ENCODE data around the gene STK38. TPM values are rescaled to one million over a fixed set of nuclear protein-coding genes. Genes with fewer than 3 reads are reported as not detected.

The STK38 gene
- total and polyA plus RNA-seq, 2 of the 4 experiments (the other 2 are of a cell fraction) = 10.6 to 19.7 TPM

- DNase-seq (no peak), ATAC-seq (ENCODE audit: low read depth) (no peak)
- H2BK15ac ChIP-seq (ENCODE audit: low read depth, low read length) = no peak overlapping the region
- no peak overlapping the region for H2AK5ac ChIP-seq (ENCODE audit: low read depth, low read length)
- TF ChIP-seq RFX5 (IDR thresholded peaks at IDR 0.05; ENCODE audit: low read depth, low read length) (no peak), RCOR1 (IDR thresholded peaks at IDR 0.05; ENCODE audit: insufficient replicate concordance, low read length) (no peak), BHLHE40 (IDR thresholded peaks at IDR 0.05; ENCODE audit: low read depth, low read length) (no peak), CHD1 (IDR thresholded peaks at IDR 0.05; ENCODE audit: low read depth, low read length) (no peak), MXI1 (IDR thresholded peaks at IDR 0.05; ENCODE audit: borderline replicate concordance, low read depth, low read length) (no peak), CEBPB (IDR thresholded peaks at IDR 0.05; ENCODE audit: low read depth, low read length) (no peak), RAD21 (IDR thresholded peaks at IDR 0.05; ENCODE audit: low read length) (no peak), POLR2A (IDR thresholded peaks at IDR 0.05; ENCODE audit: low read depth, low read length) (no peak), SMC3 (IDR thresholded peaks at IDR 0.05; ENCODE audit: low read depth, low read length) (no peak)
- POLR2A ChIA-PET (ENCODE audit: unreplicated experiment) = no interaction called here
- H3K27me3 ChIP-seq (ENCODE audit: control insufficient read depth, insufficient read depth, low read length) = no peaks in the 10 kb centered on the region
- intact Hi-C loops (cut with micrococcal nuclease) (no loop called here), in situ Hi-C loops (cut with MboI; ENCODE audit: low sequenced_read_pairs) (no loop called here), dilution Hi-C loops (cut with HindIII; ENCODE audit: low sequenced_read_pairs, unreplicated experiment) (no loop called here)
- WGBS, 2 experiments (ENCODE audit: extremely low coverage in 2 of 2, insufficient read length in 1 of 2) = no CpG with 5 or more reads among the region's 4 CpGs
- H3K36me3 ChIP-seq (ENCODE audit: control insufficient read depth, insufficient read depth, low read length) = peaks cover 17% of the 10 kb centered on the region
- H3K27ac ChIP-seq (ENCODE audit: insufficient read depth, low read length) = no peak overlapping the region
- H3K4me3 ChIP-seq (ENCODE audit: insufficient read depth, low read depth, low read length) = no peak overlapping the region
- H4K5ac ChIP-seq (ENCODE audit: low read depth, low read length) = no peak overlapping the region
- no peak overlapping the region for H2BK5ac ChIP-seq (ENCODE audit: low read depth, low read length, poor library complexity, severe bottlenecking)
- H2AFZ ChIP-seq (replicated peaks; ENCODE audit: low read length, poor library complexity) = no peak overlapping the region
- no peak overlapping the region for H2BK20ac ChIP-seq (ENCODE audit: low read depth, low read length)
- H3K4me1 ChIP-seq (ENCODE audit: control insufficient read depth, insufficient read depth, low read length) = no peaks in the 10 kb centered on the region
- CTCF ChIA-PET = no interaction called here
- no peak overlapping the region for H3K23ac ChIP-seq (ENCODE audit: low read depth, low read length)
- H3K9ac ChIP-seq (ENCODE audit: low read depth, low read length) = no peak overlapping the region
- peaks cover 7% of the 10 kb centered on the region; the same call in 1 of the 2 replicates for H3K9me1 ChIP-seq (ENCODE audit: insufficient read depth, low read length)
- BruUV-seq (replicated peaks) = no TSS peak
- H3K79me1 ChIP-seq (ENCODE audit: low read depth in 1 of 2, low read length in 2 of 2) = peaks cover 3 to 7% of the 10 kb centered on the region in 2 experiments; a peak in 2 of 4 replicates
- H3K4me2 ChIP-seq (ENCODE audit: low read depth, low read length) = no peak overlapping the region
- H4K20me1 ChIP-seq (ENCODE audit: insufficient read depth, low read length) = no peaks in the 10 kb centered on the region
- H2BK120ac ChIP-seq (ENCODE audit: low read depth, low read length) = no peak overlapping the region
- no peak overlapping the region for H3K4ac ChIP-seq (ENCODE audit: low read depth, low read length)
- H3K56ac ChIP-seq (ENCODE audit: extremely low read depth, insufficient read depth, low read length) = no peak overlapping the region
- no peaks in the 10 kb centered on the region for H3K9me3 ChIP-seq (ENCODE audit: control insufficient read depth, insufficient read depth, low read length)
- H3K14ac ChIP-seq (replicated peaks; ENCODE audit: low read depth, low read length) = no peak overlapping the region
- H4K8ac ChIP-seq (ENCODE audit: low read depth in 2 of 2, low read length in 2 of 2) = no peak overlapping the region
- H4K91ac ChIP-seq (ENCODE audit: insufficient read depth, low read depth, low read length) = no peak overlapping the region
- H3K18ac ChIP-seq (ENCODE audit: low read depth, low read length) = no peak overlapping the region
- H2AK9ac ChIP-seq (replicated peaks; ENCODE audit: low read depth, low read length, poor library complexity) = no peak overlapping the region
Measured at GRCh38 chr6:36516559-36516958, 30.7 kb downstream of the STK38 start.
